SKM-1 treated with dmso at 0.1 percent for 144 hours (cell line): Measurements from ENCODE around the gene DCAF7.

Source experiments
- DNase-seq: peaks from one replicate; lab custom pipeline; 2025; ENCODE audit not compliant: unreplicated experiment; lab: John Stamatoyannopoulos, UW

Gene DCAF7

DNA sequence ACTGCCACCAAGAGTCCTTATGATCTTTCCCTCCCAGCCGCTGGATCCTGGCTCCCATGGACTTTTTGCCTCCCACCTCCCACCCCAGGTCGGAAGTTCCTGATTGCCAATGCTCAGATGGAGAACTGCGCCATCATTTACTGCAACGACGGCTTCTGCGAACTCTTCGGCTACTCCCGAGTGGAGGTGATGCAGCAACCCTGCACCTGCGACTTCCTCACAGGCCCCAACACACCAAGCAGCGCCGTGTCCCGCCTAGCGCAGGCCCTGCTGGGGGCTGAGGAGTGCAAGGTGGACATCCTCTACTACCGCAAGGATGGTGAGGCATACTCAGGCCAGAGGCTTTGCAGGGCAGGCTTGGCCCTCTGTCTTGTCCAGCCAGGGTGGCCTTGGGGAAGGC is 26.2 kb upstream of the DCAF7 start:
- DNase-seq = no peak

DNA sequence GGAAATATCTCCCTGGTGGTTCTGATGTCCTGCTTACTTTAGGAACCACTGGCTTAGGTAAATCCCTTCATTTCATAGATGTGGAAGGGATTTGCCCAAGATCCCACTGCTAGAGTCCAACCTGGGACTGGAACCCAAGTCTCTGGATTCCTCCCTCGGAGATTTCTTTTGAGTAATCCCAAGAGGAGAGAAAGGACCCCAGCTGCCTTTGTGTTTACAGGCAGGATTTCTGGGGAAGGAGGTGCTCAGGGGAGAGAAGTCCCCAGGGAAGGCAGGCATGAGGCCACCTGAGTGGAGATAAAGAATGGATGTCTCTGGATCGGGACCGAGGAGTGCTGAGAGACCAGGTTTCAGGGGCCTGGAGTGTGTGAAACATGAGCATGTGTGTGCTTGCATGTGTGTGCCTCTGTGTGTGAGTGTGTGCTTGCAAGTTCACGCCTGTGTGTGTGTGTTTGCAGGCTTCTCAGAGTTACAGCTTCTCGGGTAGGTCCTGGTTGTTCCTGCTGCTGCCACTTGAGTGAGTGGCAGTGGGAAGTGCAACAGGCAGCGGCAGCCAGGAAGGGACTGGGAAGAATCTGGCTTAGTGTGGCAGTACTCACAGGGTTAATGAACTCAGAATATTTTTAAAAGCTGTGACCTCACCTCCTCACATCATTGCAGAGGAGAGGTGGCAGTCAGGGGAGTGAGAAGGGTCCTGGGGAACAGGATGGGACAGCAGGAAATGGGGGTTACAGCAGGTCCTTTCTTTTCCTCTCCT is 24.9 kb upstream of the DCAF7 start:
- DNase-seq = no peak

DNA sequence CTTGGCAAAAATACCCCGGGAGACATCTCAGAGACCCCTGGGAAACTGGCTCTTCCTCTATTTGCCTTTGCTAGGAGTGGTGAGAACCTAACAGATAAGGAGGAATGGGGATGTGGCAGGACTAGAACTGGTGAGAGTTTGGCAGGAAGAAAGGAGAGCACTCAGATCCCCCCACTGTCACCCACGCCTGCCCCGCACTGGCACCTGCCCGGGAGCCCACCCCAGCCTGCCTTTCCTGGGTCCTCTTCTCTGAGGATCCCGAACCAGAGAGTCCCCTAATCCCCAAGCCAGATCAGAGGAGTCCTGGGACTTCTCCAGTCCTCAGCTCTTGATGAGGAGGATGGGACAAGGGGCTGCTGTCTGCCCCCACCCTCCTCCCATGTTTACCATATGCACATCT is 23.4 kb upstream of the DCAF7 start:
- no peak for DNase-seq

DNA sequence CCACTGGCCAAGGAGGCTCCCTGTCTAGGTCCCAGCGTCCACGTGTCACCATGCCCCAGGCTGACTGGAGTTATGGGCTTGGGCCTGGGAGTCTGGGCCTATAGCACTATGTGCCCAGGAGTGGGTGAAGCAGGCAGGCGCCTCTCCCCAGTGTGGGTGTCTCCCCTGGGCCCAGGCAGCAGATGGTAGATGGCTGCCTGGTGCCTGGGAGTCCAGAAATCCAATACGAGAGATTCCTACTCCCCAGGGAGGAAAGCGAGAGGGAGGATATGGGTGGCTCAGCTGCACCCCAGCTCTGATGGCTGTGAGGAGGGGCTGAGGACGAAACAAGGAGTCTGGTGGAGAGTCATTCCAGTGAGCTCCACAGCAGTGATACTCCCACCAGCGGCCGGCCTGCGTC is 22.1 kb upstream of the DCAF7 start:
- no peak for DNase-seq

DNA sequence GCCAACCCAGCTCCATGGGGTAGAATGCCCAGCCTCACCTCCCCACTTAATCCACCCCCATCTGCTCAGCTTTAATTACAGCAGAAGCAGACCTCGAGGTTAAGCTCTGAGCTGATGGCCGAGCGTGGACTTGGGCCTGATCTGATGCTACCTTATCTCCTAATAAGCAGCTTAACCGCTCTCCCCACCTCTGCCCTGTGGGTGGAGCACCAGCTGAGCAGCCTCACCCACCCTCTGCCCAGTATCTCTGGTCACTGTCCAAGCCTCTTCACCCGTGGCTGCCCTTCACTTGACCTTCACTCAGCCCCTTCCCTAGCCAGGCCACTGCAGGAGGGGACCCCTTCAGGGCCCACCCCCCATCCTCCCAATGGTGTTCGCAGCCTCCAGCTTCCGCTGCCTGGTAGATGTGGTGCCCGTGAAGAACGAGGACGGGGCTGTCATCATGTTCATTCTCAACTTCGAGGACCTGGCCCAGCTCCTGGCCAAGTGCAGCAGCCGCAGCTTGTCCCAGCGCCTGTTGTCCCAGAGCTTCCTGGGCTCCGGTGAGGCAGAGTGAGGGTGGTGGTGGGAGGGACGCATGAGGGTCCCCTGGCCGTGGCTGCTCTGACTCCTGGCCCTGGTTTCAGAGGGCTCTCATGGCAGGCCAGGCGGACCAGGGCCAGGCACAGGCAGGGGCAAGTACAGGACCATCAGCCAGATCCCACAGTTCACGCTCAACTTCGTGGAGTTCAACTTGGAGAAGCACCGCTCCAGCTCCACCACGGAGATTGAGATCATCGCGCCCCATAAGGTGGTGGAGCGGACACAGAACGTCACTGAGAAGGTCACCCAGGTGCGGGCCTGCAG is 20.3 kb upstream of the DCAF7 start:
- DNase-seq = no peak

DNA sequence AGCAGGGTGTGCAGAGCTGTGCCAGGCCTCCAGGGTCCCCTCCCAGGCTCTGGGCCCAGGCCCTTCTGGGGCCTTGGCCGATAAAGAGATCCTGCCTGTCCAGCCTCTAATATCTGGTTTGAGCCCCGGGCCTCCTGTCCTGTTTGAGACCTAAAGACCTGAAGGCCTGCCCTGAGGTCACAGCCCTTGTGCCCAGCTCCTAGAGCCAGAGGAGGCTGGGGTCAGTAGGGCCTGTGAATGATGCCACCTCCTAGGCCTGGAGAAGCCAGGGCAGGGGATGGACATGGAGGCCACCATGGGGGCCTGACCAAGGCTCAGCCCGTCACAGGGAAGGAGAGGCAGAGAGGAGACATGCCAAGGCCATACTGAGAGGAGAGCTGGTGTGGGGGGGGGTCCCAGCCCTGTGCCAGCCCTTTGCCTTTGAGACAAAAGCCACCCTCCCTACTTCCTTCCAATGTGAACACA is 19.7 kb upstream of the DCAF7 start:
- no peak for DNase-seq

DNA sequence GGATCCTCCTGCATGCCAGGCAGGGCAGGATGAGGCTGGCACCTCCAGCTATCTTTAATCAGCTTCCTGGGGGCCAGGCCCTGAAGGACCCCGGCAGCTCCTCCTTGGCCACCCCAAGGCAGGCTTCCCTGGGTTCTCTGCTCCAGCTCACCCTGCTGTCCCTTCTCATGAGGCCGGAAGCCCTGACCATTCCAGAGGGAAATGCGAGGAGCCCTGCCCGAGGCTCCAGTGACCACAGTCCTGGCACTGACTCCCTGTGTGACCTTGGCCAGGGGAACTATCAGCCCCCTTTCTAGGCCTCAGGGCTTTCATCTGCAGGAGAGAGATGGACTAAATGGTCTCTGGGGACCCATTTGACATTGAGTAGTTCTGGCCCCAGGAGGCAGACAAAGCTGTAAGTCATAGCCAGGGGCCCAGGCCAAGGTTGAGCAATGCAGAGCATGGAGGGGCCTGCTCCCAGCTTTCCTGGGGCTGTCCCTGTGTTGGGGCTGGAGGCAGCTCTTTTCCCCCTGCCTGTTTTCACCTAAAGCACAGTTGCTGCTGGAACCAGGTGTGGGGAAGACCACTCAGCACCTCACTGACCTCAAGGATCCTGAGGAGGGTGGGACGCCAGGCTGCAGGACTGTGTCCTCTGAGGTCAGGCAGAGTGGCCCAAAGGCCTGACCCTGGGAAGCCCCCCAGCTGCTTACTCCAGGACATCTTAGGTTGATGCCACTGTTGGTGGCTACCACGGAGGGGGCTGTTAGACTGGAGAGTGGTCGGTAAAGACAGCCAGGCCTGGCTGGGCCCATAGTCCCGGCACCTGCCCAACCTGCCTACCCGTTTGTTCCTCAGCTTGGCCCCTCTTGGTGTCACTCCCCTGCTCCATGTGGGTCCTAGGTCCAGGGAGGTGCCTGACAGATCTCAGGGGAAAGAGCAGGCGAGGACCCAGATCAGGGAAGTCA is 19.0 kb upstream of the DCAF7 start:
- no peak for DNase-seq

DNA sequence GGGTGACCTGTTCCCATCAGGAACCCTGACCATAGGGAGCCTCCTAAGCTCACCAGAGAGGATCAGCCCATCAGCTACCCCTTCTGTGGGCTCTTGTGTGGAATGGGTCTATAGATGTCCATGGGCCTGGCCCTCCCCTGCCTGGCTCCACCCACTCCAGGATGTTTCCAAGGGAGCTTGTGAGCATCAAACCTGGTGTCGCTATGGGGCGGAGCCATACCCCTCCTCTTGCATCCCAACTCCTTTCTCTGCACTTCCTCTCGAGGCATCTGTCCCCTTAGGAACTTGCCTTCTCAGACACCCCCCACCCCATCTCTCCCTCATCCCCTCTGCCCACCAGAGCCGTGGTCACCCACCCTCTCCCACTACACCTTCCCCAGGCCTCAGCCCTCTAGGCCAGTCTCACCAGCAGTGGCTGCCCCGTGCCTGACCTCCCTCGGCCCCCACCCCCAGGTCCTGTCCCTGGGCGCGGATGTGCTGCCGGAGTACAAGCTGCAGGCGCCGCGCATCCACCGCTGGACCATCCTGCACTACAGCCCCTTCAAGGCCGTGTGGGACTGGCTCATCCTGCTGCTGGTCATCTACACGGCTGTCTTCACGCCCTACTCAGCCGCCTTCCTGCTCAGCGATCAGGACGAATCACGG is 16.7 kb upstream of the DCAF7 start:
- no peak for DNase-seq

DNA sequence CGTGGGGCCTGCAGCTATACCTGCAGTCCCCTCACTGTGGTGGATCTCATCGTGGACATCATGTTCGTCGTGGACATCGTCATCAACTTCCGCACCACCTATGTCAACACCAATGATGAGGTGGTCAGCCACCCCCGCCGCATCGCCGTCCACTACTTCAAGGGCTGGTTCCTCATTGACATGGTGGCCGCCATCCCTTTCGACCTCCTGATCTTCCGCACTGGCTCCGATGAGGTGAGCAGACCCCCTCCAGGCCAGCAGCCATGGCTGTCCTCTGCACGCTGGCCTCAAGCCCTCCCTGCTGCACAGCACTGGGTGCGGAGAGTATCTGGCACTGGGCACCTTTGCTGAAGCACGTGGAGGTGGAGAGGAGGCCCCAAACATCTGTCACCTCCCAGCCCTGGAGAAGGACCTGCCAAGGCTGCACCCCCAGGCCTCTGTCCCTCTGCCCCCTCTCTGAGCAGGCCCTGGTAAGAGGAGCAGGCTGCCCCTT is 16.2 kb upstream of the DCAF7 start:
- DNase-seq = no peak

DNA sequence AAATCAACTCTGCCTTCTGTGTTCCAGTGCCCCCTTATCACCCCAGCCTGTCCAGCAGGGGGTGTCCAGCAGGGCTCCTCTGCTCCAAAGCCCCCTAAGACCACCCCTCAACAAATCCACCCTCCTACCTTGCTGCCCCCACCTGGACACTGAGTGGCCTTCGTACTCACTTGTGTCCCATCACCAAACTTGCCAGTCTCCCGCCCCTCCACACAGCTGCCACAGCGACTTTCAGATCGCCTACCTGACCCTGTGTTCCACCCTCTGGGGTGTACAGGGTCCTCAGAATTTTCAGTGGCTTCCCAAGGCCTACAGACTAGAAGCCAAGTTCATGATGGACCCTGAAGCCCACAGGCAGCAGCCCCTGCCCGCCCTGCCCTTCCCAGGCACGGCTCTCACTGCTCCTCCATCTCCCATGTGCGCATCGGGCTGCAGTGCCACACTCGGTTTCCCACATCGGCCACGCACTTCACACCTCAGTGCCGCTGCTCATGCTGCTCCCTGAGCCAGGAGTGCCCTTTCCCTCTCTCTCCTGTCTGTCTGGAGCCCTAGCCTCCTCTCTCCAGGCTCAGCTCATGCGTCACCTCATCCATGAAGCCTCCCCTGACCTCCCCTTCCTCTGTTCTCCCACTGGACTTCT is 15.3 kb upstream of the DCAF7 start:
- DNase-seq = no peak

DNA sequence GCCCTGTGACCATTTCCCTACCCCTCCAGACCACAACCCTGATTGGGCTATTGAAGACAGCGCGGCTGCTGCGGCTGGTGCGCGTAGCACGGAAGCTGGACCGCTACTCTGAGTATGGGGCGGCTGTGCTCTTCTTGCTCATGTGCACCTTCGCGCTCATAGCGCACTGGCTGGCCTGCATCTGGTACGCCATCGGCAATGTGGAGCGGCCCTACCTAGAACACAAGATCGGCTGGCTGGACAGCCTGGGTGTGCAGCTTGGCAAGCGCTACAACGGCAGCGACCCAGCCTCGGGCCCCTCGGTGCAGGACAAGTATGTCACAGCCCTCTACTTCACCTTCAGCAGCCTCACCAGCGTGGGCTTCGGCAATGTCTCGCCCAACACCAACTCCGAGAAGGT is 14.6 kb upstream of the DCAF7 start:
- DNase-seq = no peak

DNA sequence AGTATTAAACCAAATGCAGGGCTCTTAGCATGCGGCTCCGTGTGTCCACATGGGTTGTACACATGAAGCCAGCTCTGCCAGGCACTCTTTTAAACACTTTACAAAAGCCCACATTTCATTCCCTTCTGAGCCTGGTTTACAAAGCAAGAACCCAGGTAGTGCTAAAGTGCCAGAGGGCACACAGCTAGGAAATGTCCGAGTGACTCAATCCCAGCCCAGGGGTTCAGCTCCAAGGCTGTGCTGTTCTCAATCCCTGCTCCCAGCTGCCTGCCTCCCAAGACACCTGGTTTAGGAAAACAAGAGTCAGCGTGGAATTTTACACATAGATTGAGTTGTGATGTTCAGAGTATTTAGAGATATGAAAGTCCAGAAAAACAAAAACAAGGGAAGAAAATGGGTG is 13.3 kb upstream of the DCAF7 start:
- DNase-seq = no peak

DNA sequence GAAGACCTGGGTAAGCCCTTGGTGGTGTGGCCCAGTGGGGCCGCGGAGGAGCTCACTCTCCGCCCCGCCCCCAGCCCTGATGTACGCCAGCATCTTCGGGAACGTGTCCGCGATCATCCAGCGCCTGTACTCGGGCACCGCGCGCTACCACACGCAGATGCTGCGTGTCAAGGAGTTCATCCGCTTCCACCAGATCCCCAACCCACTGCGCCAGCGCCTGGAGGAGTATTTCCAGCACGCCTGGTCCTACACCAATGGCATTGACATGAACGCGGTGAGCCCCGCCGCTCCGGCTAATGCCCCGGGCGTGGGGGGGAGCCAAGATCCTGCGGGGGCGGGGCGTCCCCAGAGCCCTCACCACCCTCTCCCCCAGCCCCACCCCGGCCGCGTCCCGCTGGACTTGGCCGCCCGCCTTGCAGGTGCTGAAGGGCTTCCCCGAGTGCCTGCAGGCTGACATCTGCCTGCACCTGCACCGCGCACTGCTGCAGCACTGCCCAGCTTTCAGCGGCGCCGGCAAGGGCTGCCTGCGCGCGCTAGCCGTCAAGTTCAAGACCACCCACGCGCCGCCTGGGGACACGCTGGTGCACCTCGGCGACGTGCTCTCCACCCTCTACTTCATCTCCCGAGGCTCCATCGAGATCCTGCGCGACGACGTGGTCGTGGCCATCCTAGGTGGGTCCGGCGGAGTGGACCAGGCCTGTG is 12.1 kb upstream of the DCAF7 start:
- no peak for DNase-seq

DNA sequence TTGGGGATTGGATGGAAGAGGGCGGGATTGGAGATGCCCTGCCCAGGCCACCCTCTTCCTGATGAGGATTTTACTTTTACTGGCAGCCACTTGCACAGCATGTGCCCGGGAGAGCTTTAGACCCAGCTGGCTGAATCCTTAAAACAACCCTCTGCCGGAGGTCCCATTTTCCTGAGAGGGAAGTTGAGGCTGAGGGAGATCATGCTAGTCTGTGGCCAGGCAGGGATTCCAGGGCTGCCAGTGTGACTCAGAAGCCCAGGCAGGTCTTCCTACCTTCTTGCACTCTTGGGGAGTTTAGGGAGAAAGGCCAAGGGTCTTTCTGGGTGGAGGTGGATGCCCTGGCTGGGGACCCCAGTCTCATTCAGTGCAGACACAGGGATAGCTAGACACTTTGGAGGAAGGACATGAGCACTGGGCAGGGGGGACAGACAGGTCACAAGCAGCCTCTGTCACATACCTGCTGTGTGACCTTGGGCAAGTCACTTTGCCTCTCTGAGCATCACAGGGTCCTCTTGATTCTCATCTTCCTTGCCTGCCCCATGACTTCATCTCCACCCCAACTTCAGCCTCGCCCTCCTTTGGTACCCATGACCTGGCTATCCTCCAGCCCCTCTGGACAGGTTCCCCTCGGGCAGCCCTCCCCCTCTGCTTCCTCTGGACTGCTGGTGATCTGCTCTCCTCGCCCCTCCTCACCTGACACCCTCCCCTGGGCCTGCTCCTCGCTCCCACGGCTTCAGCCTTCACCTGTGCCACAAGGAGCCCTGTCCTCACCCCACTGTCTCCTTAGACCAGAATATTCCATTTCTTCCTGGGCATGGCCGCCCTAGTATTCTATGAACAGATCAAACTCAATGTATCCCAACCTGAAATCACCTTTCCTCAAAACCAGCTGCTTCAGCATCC is 11.3 kb upstream of the DCAF7 start:
- no peak for DNase-seq

DNA sequence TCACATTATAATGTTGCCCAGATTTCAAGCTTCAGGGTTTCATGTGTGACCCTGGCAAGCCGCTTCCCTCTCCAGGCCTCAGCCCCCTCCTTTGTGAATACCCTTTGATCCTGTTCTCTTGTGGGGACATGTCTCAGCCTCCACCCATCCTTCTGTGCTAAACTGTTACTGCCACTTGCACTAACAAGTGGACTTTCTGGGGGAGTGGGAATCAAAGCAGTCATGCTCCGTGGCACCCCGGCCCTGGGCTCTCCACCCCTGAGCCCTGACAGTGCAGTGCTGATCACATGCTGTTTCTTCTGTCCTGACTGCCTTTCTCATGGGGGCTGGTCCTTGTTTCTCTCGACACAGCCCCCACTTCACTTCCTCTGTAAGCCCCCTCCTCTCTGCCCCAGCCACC is 9.7 kb upstream of the DCAF7 start:
- DNase-seq = no peak

DNA sequence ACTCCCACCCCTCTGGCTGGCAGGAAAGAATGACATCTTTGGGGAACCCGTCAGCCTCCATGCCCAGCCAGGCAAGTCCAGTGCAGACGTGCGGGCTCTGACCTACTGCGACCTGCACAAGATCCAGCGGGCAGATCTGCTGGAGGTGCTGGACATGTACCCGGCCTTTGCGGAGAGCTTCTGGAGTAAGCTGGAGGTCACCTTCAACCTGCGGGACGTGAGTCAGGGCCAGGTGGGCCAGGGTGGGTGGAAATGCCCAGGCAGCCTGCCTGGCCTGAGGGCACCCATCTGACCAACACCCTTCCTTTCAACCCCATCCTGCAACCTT is 8.1 kb upstream of the DCAF7 start:
- DNase-seq = no peak

DNA sequence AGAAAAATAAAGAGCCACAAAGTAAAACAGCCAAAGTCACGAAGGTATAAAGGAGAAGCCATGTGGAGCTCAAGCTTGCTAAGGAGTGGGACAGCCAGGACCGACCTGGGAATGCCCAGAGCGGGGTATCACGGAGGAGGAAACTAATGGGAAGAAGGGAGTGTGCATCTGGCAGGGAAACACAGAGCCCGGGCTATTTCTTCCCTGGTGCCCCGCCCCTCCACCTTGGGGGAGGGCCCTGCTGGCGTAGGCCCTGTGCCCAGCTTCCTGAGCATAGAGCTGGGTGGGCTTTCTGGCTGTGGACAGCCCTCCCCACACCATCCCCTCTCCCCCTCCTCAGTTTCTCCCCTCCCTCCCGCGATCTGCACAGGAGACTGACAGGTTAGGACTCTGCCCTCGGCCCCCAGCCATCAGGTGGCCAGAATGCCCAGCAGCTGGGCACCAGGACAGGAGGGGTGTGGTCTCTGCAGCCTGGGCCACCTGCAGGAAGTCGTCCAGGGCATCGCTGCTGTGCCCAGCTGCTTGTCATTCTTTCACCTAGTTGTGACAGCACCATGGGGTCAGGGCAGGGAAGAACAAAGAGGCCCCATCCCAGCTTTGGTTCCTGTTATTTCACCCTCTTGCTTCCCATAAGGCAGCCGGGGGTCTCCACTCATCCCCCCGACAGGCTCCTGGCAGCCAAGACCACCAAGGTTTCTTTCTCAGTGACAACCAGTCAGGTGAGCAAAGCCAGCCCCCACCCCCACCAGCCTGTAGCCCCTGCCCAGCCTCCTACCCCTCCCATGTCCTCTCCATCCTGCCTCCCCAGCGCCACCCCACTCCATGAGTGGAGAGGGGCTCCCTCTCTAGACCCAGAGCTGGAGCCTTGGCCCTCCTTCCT is 7.1 kb upstream of the DCAF7 start:
- no peak for DNase-seq
